ENCODE measurements around the gene VPS16.

GRCh38 chr20:2805689-2806350 is 34.7 kb upstream of the VPS16 start:
- TF ChIP-seq, protein P1, sequence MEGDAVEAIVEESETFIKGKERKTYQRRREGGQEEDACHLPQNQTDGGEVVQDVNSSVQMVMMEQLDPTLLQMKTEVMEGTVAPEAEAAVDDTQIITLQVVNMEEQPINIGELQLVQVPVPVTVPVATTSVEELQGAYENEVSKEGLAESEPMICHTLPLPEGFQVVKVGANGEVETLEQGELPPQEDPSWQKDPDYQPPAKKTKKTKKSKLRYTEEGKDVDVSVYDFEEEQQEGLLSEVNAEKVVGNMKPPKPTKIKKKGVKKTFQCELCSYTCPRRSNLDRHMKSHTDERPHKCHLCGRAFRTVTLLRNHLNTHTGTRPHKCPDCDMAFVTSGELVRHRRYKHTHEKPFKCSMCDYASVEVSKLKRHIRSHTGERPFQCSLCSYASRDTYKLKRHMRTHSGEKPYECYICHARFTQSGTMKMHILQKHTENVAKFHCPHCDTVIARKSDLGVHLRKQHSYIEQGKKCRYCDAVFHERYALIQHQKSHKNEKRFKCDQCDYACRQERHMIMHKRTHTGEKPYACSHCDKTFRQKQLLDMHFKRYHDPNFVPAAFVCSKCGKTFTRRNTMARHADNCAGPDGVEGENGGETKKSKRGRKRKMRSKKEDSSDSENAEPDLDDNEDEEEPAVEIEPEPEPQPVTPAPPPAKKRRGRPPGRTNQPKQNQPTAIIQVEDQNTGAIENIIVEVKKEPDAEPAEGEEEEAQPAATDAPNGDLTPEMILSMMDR (conservative IDR thresholded peaks at IDR 0.05; ENCODE audit: low read depth, low read length): no peak
- no peak for TF ChIP-seq CEBPB (IDR thresholded peaks at IDR 0.05; ENCODE audit: low read depth, low read length)
- no peak for TF ChIP-seq SMC3 (IDR thresholded peaks at IDR 0.05; ENCODE audit: low read depth, low read length)
- TF ChIP-seq USF2 (IDR thresholded peaks at IDR 0.05; ENCODE audit: low read depth, low read length): no peak
- no peak for TF ChIP-seq NFE2L2 (IDR thresholded peaks at IDR 0.05; ENCODE audit: low read depth, low read length)
- TF ChIP-seq CHD1 (IDR thresholded peaks at IDR 0.05; ENCODE audit: low read depth, low read length): no peak
- TF ChIP-seq POLR2A (IDR thresholded peaks at IDR 0.05; ENCODE audit: low read depth, low read length): no peak
- no peak for TF ChIP-seq FOS (IDR thresholded peaks at IDR 0.05; ENCODE audit: low read depth, low read length)
- no peak for TF ChIP-seq RAD21 (IDR thresholded peaks at IDR 0.05; ENCODE audit: low read length)
